HG03103 (cell line): ENCODE results near the gene PGM3.

Experiments
- ATAC-seq: cut with Tn5 transposase; IDR thresholded peaks from one replicate; pipeline ENCODE4 v1.9.1; 2021; ENCODE audit warnings: low read depth; ENCODE audit not compliant: unreplicated experiment

Gene PGM3

DNA sequence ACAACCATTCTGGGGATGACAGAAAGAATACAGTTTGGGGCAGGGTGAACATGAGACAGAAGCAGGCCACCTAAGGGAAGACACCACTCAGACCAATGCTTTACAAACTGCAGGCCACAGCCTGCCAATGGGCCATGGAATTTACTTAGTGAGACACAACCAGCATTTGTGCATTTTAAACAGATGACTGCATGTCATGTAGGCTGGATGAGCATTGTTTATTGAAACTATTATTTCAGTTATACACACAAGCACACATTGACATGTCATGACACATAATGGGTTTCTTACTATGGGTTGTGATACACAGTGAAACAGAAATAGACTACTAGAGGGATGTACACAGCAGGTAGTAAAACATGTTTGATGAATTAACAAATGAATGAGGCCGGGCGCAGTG is 8.0 kb downstream of the PGM3 start:
- ATAC-seq = no peak

- no peak for ATAC-seq
Measured at GRCh38 chr6:83183082-83183828, 9.8 kb downstream of the PGM3 start.

GRCh38 chr6:83182114-83182513 is 11.0 kb downstream of the PGM3 start:
- no peak for ATAC-seq

DNA sequence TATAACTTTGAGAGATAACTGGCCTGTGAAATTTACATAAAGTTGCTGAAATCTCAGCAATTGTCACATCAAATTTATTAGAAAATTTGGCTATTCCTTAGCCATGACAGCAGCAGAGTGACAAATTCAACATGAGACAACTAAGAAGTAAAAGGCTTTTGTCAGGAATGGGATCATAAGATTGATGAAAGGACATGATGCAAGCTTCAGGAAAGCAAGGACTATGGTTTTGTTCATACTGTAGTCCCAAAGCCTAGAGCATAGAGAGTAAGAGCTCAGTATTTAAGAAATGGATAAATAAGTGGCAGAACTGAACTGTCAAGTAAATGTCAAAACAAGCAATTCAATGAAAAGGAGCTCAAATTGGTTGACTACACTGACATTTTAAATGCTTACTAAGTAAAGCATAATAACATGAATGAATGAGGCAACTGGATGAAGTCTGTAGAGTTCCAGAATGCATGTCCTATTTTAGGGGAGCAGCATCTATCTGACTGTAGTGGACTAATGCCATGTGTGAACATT is 12.6 kb downstream of the PGM3 start:
- no peak for ATAC-seq

- no peak for ATAC-seq
Measured at GRCh38 chr6:83176246-83176645, 16.8 kb downstream of the PGM3 start.

DNA sequence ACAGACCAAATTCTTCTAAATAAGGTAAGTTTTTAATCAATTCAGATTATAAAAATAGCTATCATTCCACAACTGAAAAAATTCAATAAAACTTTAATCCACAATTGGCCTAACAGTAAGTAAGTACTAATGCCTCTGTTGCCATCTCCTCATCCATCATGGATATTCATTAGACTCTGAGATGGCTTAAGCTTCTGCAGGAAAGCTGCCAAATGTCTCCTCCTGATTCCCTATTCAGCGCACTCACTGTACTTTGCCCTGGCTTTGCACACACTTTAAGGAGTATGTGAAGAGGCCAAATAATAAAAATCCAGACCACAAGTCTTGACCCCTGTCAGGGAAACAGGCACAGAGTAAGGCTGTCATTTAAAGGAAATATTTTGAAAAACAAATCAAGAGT is 23.6 kb downstream of the PGM3 start:
- no peak for ATAC-seq

GRCh38 chr6:83169106-83169505 is 24.0 kb downstream of the PGM3 start:
- no peak for ATAC-seq

GRCh38 chr6:83168556-83168955 is 24.5 kb downstream of the PGM3 start:
- ATAC-seq = no peak

DNA sequence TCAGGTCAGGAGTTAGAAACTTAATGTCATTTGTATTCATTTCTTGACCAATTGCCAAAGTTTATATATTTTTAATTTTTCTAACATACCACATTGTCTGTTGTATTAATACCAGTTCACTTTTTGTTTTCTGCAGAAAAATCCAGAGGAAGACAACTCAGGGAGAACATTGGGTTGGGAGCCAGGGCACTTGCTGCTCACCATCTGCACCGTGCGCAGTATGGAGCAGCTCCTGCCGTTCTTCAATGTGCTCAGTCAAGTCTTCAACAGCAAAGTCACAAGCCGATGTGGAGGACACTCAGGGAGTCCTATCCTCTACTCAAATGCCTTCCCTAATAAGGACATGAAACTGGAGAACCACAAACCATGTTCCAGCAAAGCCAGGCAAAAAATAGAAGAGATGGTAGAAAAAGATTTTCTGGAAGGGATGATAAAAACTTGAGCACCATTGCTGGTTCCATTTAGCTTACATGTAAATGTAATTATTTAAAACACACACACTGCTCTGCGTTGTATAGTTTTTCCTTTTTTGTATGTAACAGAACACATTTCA is 25.3 kb downstream of the PGM3 start:
- no peak for ATAC-seq

DNA sequence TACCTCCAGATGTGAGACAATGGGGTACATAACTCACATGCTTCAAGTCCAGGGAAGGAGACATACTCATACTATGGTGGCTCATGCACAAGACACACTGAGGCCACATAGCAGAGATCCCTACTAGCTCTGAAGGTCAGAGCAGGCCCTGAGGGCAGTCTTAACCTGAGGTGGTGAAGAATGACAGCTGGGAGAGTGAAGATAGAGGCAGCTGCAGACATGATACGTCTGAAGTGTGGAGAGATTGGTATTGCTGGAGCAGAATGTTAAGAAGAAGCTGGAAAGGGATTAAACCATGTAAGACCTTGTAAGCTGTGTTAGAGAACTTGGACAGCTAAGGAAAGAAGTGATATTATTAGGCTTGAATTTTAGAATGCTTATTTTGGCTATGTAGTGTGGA is 32.9 kb downstream of the PGM3 start:
- no peak for ATAC-seq

DNA sequence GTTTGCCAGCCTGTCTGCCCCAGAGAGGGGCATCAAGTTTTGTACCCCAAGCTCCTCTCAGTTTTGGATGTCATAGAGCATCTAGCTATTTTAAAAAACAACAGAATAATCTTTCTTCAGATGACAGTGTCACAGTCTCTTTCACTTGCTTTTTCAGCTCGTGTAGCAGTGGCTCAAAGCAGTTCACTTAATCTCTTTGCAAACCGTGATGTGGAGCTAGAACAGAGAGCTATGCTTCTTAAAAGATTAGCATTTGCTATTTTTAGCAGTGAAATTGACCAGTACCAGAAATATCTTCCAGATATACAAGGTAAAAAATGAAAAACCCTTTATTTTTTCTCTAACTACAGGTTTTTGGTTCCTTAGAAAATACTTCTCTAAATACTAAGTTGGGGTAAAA is 37.3 kb downstream of the PGM3 start:
- ATAC-seq = no peak

- ATAC-seq = no peak
Measured at GRCh38 chr6:83153883-83154521, 39.1 kb downstream of the PGM3 start.

GRCh38 chr6:83152913-83153312 is 40.2 kb downstream of the PGM3 start:
- ATAC-seq = no peak

GRCh38 chr6:83151114-83151513 is 42.0 kb downstream of the PGM3 start:
- ATAC-seq = no peak

GRCh38 chr6:83138758-83139157 is 54.3 kb downstream of the PGM3 start:
- ATAC-seq = no peak

DNA sequence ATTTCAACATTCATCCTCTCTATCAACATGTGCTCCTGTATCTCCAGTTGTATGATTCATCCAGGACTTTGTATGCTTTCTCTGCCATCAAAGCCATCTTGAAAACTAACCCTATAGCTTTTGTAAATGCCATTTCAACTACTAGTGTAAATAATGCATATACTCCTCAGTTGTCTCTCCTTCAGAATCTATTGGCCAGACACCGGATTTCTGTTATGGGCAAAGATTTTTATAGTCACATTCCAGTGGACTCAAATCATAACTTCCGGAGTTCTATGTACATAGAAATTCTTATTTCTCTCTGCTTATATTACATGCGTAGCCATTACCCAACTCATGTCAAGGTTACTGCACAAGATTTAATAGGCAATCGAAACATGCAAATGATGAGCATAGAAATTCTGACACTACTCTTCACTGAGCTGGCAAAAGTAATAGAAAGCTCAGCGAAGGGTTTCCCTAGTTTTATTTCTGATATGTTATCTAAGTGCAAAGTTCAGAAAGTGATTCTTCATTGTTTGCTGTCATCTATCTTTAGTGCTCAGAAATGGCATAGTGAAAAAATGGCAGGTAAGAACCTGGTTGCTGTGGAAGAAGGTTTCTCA is 54.8 kb downstream of the PGM3 start:
- ATAC-seq = no peak

DNA sequence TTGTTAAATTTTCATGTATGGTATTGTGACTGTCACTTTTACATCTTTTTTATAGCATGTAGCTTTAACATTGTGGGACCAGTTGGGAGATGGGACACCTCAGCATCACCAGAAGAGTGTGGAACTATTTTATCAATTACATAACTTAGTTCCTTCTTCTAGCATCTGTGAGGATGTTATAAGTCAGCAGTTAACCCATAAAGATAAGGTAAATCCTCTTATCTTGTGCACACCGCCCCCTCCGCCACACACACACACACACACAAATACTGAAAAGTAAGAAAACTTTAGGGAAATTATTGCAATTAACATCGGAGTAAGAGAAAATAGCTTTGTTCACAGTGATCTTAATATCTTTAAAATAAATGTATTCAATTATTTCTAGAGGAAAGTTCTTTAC is 60.9 kb downstream of the PGM3 start:
- ATAC-seq = no peak

- no peak for ATAC-seq
Measured at GRCh38 chr6:83127976-83128375, 65.1 kb downstream of the PGM3 start.

GRCh38 chr6:83127258-83127657 is 65.8 kb downstream of the PGM3 start:
- ATAC-seq = no peak

- no peak for ATAC-seq
Measured at GRCh38 chr6:83126807-83127206, 66.3 kb downstream of the PGM3 start.

- no peak for ATAC-seq
Measured at GRCh38 chr6:83126223-83126622, 66.8 kb downstream of the PGM3 start.
